HL-60 (cell line): ENCODE measurements around the gene IL4I1.

Experiments used
- GABPA ChIP-seq: IDR thresholded peaks from 2 replicates; pipeline ENCODE4 v1.6.1; 2012; ENCODE audit warnings: low read depth
- POLR2AphosphoS5 ChIP-seq: IDR thresholded peaks from 2 replicates; pipeline ENCODE4 v1.6.1; 2012; ENCODE audit warnings: low read depth
- SPI1 ChIP-seq: IDR thresholded peaks from 2 replicates; pipeline ENCODE4 v1.6.1; 2012; ENCODE audit warnings: low read depth, mild to moderate bottlenecking, borderline replicate concordance
- TF ChIP-seq, protein P1 (sequence below): IDR thresholded peaks from one replicate; pipeline ENCODE4 v1.5.1; 2011; ENCODE audit warnings: low read length, control low read depth, inconsistent platforms; ENCODE audit not compliant: insufficient read depth
- TF ChIP-seq, protein P2 (sequence below): IDR thresholded peaks from 2 replicates; pipeline ENCODE4 v1.6.1; 2012; ENCODE audit warnings: low read depth; ENCODE audit not compliant: insufficient replicate concordance

DNA sequence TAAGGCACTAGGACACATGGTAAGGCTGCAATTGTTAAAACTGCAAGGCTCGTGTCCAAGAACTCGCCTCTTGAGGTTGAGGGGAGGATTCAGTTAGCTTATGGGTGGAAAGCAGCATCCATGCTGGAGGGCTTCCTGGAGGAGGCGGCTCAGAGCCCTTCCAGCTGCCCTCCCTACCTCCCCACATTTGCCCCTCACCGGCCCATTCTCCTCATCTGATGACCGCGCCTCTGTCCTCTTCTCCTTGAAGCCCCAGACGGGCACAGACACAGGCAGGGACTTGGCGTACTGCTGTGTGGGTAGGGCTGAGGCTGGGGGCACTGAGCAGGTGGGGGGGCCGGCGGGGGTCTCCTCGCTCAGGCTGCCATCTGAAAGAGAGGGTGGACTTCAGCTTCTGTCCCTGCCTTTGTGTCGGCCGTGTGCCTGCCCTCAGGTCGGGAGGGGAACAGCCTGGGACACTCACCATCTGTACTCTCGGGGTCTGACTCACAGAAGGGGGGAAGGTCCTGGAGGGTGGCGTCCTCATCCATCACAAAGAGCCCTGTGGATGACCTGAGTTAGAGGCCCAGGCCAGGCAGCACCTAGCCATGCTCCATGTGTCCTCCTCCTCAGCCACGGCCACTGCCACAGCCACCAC is 25.2 kb downstream of the IL4I1 start:
- TF ChIP-seq POLR2AphosphoS5 (no peak), SPI1 (no peak), GABPA (no peak)
- TF ChIP-seq, protein P1, sequence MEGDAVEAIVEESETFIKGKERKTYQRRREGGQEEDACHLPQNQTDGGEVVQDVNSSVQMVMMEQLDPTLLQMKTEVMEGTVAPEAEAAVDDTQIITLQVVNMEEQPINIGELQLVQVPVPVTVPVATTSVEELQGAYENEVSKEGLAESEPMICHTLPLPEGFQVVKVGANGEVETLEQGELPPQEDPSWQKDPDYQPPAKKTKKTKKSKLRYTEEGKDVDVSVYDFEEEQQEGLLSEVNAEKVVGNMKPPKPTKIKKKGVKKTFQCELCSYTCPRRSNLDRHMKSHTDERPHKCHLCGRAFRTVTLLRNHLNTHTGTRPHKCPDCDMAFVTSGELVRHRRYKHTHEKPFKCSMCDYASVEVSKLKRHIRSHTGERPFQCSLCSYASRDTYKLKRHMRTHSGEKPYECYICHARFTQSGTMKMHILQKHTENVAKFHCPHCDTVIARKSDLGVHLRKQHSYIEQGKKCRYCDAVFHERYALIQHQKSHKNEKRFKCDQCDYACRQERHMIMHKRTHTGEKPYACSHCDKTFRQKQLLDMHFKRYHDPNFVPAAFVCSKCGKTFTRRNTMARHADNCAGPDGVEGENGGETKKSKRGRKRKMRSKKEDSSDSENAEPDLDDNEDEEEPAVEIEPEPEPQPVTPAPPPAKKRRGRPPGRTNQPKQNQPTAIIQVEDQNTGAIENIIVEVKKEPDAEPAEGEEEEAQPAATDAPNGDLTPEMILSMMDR = no peak
- TF ChIP-seq, protein P2, sequence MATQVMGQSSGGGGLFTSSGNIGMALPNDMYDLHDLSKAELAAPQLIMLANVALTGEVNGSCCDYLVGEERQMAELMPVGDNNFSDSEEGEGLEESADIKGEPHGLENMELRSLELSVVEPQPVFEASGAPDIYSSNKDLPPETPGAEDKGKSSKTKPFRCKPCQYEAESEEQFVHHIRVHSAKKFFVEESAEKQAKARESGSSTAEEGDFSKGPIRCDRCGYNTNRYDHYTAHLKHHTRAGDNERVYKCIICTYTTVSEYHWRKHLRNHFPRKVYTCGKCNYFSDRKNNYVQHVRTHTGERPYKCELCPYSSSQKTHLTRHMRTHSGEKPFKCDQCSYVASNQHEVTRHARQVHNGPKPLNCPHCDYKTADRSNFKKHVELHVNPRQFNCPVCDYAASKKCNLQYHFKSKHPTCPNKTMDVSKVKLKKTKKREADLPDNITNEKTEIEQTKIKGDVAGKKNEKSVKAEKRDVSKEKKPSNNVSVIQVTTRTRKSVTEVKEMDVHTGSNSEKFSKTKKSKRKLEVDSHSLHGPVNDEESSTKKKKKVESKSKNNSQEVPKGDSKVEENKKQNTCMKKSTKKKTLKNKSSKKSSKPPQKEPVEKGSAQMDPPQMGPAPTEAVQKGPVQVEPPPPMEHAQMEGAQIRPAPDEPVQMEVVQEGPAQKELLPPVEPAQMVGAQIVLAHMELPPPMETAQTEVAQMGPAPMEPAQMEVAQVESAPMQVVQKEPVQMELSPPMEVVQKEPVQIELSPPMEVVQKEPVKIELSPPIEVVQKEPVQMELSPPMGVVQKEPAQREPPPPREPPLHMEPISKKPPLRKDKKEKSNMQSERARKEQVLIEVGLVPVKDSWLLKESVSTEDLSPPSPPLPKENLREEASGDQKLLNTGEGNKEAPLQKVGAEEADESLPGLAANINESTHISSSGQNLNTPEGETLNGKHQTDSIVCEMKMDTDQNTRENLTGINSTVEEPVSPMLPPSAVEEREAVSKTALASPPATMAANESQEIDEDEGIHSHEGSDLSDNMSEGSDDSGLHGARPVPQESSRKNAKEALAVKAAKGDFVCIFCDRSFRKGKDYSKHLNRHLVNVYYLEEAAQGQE = no peak
